ENCODE measurements around the gene E2F8.

DNA sequence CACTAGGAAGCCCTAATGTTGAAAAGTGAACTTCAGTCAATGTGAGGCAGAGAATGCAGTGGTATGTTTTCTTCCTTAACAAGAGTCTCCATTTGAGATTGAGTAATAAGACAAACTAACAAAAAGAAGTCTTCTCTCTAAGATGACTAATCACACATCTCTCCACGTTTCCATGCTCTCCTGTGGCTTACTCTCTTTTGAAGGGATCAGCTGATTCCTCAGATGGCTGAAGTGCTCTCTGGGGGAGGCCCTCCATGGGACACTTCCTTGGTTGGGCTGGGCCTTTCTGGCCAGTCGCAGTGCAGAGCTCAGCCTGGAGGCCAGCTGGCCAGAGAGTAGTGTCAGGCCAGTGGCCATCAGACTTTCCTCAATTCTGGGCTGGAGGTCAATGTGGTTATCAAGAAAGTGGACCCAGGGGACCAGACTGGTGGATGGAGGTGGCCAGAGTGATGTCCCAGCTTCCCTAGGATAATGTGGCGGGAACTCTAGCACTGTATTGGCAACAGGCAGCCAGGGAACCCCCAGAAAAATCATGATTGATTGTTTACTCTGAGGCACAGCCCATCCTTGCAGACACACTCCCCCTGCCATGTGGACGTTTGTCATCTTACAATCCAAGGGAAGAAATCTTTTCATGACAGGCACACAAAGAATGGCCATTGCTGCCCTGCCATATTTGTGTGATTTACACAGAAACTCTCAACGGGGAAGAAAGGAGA lies 53.5 kb downstream of the E2F8 start:
- TF ChIP-seq, protein P1, sequence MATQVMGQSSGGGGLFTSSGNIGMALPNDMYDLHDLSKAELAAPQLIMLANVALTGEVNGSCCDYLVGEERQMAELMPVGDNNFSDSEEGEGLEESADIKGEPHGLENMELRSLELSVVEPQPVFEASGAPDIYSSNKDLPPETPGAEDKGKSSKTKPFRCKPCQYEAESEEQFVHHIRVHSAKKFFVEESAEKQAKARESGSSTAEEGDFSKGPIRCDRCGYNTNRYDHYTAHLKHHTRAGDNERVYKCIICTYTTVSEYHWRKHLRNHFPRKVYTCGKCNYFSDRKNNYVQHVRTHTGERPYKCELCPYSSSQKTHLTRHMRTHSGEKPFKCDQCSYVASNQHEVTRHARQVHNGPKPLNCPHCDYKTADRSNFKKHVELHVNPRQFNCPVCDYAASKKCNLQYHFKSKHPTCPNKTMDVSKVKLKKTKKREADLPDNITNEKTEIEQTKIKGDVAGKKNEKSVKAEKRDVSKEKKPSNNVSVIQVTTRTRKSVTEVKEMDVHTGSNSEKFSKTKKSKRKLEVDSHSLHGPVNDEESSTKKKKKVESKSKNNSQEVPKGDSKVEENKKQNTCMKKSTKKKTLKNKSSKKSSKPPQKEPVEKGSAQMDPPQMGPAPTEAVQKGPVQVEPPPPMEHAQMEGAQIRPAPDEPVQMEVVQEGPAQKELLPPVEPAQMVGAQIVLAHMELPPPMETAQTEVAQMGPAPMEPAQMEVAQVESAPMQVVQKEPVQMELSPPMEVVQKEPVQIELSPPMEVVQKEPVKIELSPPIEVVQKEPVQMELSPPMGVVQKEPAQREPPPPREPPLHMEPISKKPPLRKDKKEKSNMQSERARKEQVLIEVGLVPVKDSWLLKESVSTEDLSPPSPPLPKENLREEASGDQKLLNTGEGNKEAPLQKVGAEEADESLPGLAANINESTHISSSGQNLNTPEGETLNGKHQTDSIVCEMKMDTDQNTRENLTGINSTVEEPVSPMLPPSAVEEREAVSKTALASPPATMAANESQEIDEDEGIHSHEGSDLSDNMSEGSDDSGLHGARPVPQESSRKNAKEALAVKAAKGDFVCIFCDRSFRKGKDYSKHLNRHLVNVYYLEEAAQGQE (IDR thresholded peaks at IDR 0.05; ENCODE audit: insufficient read depth in 1 of 2, low read depth in 2 of 2, low read length in 2 of 2) = no peak
- TF ChIP-seq TAF1 (IDR thresholded peaks at IDR 0.05; ENCODE audit: borderline replicate concordance, insufficient read depth, low read length) (no peak), SIN3A (IDR thresholded peaks at IDR 0.05; ENCODE audit: borderline replicate concordance, insufficient read depth, low read length) (no peak), POLR2AphosphoS5 (IDR thresholded peaks at IDR 0.05; ENCODE audit: low read depth, low read length) (no peak)

Measured in PFSK-1 (cell line).